GM18873 (cell line): ENCODE data around the gene ZNF117.
"Not testable (repeated sequence)": the region's sequence is repeated elsewhere in the genome, so short reads cannot be mapped to it uniquely, and the experiment has no call there.

Experiments
- ATAC-seq: cut with Tn5 transposase; IDR thresholded peaks from one replicate; pipeline ENCODE4 v1.9.1; 2021; ENCODE audit warnings: mild to moderate bottlenecking, moderate library complexity, moderate number of reproducible peaks; ENCODE audit not compliant: unreplicated experiment, low FRiP score

Gene ZNF117

GRCh38 chr7:64928252-64929187 is 62.3 kb downstream of the ZNF117 start:
- not testable (repeated sequence) for ATAC-seq
